CD4-positive, CD25-positive, alpha-beta regulatory T cell (primary cell): ENCODE measurements around the gene CLMP. TPM values are rescaled to one million over a fixed set of nuclear protein-coding genes. Genes with fewer than 3 reads are reported as not detected.
"Not testable (repeated sequence)": the region's sequence is repeated elsewhere in the genome, so short reads cannot be mapped to it uniquely, and the experiment has no call there.

Source experiments
- ATAC-seq, 2 donors: fragments of 150-1000 bp; cut with Tn5 transposase; one replicate each; pipeline ENCODE4 v1.10.0; 2021; ENCODE audit warnings: low read depth in 2 of 2, moderate number of reproducible peaks in 2 of 2, moderate library complexity in 1 of 2
- DNase-seq, 3 donors: peaks; one replicate each; pipeline versions ENCODE4 v3.0.0 to v3.0.0-alpha.2; 2012 to 2022; ENCODE audit warnings: mixed read lengths in 1 of 3
- H3K27ac ChIP-seq: one replicate; pipeline ENCODE4 v1.7.0; 2013; ENCODE audit warnings: mild to moderate bottlenecking, low read length; ENCODE audit not compliant: insufficient read depth, poor library complexity, severe bottlenecking
- H3K27me3 ChIP-seq: one replicate; pipeline ENCODE4 v1.7.0; 2013; ENCODE audit warnings: low read length; ENCODE audit not compliant: control insufficient read depth, insufficient read depth
- H3K36me3 ChIP-seq: one replicate; pipeline ENCODE4 v1.7.0; 2013; ENCODE audit warnings: mild to moderate bottlenecking, low read length, moderate library complexity; ENCODE audit not compliant: control insufficient read depth, insufficient read depth
- H3K4me1 ChIP-seq: 2 replicates; pipeline ENCODE4 v1.7.0; 2013; ENCODE audit warnings: mild to moderate bottlenecking, low read length; ENCODE audit not compliant: insufficient read depth, control insufficient read depth, poor library complexity, severe bottlenecking
- H3K4me3 ChIP-seq: one replicate; pipeline ENCODE4 v1.7.0; 2013; ENCODE audit warnings: low read depth, mild to moderate bottlenecking, low read length, moderate library complexity
- H3K9me3 ChIP-seq, 2 experiments: 1 replicate in 1 of 2; 2 replicates in 1 of 2; pipeline ENCODE4 v1.7.0; 2013; ENCODE audit warnings: low read length in 2 of 2, mild to moderate bottlenecking in 1 of 2, moderate library complexity in 1 of 2; ENCODE audit not compliant: control insufficient read depth in 2 of 2
- H3K27ac Mint-ChIP-seq, 3 donors: one replicate each; pipeline ENCODE4 v1.8.0; 2020 to 2022; ENCODE audit warnings: mild to moderate bottlenecking in 3 of 3, mixed read lengths in 3 of 3, moderate library complexity in 2 of 3
- H3K27me3 Mint-ChIP-seq: one replicate; pipeline ENCODE4 v1.8.0; 2022; ENCODE audit warnings: mild to moderate bottlenecking, mixed read lengths
- H3K36me3 Mint-ChIP-seq: one replicate; pipeline ENCODE4 v1.8.0; 2020; ENCODE audit warnings: mixed read lengths
- H3K4me1 Mint-ChIP-seq, 4 donors: one replicate each; pipeline ENCODE4 v1.8.0; 2020 to 2022; ENCODE audit warnings: mixed read lengths in 4 of 4, mild to moderate bottlenecking in 1 of 4
- H3K4me3 Mint-ChIP-seq, 4 donors: one replicate each; pipeline ENCODE4 v1.8.0; 2020 to 2022; ENCODE audit warnings: mild to moderate bottlenecking in 4 of 4, mixed read lengths in 4 of 4, moderate library complexity in 3 of 4
- H3K9me3 Mint-ChIP-seq, 7 donors: one replicate each; pipeline ENCODE4 v1.8.0; 2020 to 2022; ENCODE audit warnings: mixed read lengths in 7 of 7, mild to moderate bottlenecking in 3 of 7, moderate library complexity in 2 of 7
- polyA plus RNA-seq, 4 donors: library from polyadenylated mRNA; unstranded; fragments of 300-500 nt; fragmentation: Illumina TruSeq; gene quantifications; one replicate each; pipeline ENCODE4 v1.2.3, GENCODE V29; 2021
- total RNA-seq: library from RNA; stranded (reverse); gene quantifications from one replicate; pipeline ENCODE4 v1.2.3, GENCODE V29; 2022

The CLMP gene
- total and polyA plus RNA-seq, 5 donors from 2014 or later = 0.05 to 0.23 (median 0.11) TPM

DNA sequence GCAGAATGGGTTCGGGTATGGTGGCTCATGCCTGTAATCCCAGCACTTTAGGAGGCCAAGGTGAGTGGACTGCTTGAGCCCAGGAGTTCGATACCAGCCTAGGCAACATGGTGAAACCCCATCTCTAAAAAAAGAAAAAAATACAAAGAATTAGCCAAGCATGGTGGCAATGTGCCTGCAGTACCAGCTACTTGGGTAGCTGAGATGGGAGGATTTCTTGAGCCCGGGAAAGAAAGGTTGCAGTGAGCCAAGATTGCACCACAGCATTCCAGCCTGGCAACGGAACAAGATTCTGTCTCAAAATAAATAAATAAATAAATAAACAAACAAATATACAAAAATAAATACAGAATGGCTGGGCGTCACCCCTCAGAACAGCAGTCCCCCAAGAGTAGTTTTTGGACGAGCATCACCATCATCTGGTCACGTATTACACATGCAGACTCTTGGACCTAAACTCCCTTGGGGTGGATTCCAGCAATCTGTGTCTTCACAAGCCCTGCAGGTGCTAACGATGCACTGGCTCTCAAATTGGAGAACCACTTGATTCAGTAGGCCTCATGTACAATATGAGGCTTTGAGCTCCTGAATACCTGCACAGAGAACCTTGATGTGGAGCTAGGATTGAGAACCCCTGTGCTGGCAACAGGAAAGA, 33.5 kb downstream of the CLMP start:
- no peak overlapping the region for H3K27ac ChIP-seq
- H3K4me1 Mint-ChIP-seq = peaks cover 6 to 15% (median 11%) of the 10 kb centered on the region in 4 donors
- ATAC-seq = no peak
- H3K27ac Mint-ChIP-seq = no peak overlapping the region
- H3K4me3 ChIP-seq = no peak overlapping the region
- no peaks in the 10 kb centered on the region for H3K9me3 ChIP-seq
- DNase-seq = no peak
- no peaks in the 10 kb centered on the region for H3K36me3 Mint-ChIP-seq
- H3K36me3 ChIP-seq = no peaks in the 10 kb centered on the region
- no peaks in the 10 kb centered on the region for H3K27me3 ChIP-seq
- no peak overlapping the region for H3K4me3 Mint-ChIP-seq
- no peaks in the 10 kb centered on the region for H3K27me3 Mint-ChIP-seq
- peaks cover 15% of the 10 kb centered on the region for H3K4me1 ChIP-seq
- H3K9me3 Mint-ChIP-seq = no peaks in the 10 kb centered on the region

DNA sequence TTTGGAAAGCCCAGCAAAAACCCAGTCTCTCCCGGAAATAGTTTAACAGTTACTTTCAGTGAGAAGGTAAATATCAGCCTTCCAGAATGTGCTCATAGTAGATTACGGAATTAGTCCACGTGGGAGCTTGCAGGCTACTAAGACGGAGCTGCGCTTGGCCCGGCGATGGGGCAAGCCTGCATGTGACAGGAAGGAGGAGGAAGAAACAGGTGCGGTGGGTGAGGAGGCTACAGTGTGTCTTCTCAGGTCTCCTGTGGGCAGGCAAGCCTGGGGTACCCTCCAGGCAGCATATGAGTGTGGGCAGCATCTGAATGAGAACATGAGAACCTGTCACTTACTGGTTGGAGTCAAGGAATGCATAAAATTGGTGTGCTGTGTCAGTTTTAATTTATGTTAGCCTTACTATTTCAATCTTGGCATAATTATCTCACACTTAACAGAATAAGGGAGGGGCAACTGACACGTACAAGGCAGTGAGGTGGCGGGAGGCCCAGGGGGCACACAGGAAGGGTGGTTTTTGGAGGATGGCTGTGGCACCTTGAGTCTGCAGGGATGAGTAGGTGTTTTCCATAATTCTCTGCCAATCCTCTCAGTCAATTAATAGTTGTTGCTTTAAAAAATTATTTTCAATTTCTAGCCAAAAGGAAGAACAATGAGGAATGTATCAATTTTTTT, 35.7 kb downstream of the CLMP start:
- Histone ChIP-seq H3K4me1 (peaks cover 15% of the 10 kb centered on the region), H3K9me3 (no peaks in the 10 kb centered on the region), H3K4me3 (no peak overlapping the region), H3K27ac (no peak overlapping the region), H3K36me3 (no peaks in the 10 kb centered on the region), H3K27me3 (no peaks in the 10 kb centered on the region)
- peaks cover 3% of the 10 kb centered on the region for H3K36me3 Mint-ChIP-seq
- H3K4me3 Mint-ChIP-seq = peak overlapping the region in 3 of 4 donors; percentile 10 to 46 (median 28)
- peak overlapping the region in 2 of 3 donors; percentile 74 to 85 for H3K27ac Mint-ChIP-seq
- ATAC-seq (peak; percentile 44 to 52), DNase-seq (peak in 2 of 3 donors; percentile 15 to 64)
- H3K9me3 Mint-ChIP-seq = peaks cover 0 to 7% (median 0%) of the 10 kb centered on the region in 7 donors
- H3K4me1 Mint-ChIP-seq = peaks cover 6 to 15% (median 11%) of the 10 kb centered on the region in 4 donors
- peaks cover 5% of the 10 kb centered on the region for H3K27me3 Mint-ChIP-seq

DNA sequence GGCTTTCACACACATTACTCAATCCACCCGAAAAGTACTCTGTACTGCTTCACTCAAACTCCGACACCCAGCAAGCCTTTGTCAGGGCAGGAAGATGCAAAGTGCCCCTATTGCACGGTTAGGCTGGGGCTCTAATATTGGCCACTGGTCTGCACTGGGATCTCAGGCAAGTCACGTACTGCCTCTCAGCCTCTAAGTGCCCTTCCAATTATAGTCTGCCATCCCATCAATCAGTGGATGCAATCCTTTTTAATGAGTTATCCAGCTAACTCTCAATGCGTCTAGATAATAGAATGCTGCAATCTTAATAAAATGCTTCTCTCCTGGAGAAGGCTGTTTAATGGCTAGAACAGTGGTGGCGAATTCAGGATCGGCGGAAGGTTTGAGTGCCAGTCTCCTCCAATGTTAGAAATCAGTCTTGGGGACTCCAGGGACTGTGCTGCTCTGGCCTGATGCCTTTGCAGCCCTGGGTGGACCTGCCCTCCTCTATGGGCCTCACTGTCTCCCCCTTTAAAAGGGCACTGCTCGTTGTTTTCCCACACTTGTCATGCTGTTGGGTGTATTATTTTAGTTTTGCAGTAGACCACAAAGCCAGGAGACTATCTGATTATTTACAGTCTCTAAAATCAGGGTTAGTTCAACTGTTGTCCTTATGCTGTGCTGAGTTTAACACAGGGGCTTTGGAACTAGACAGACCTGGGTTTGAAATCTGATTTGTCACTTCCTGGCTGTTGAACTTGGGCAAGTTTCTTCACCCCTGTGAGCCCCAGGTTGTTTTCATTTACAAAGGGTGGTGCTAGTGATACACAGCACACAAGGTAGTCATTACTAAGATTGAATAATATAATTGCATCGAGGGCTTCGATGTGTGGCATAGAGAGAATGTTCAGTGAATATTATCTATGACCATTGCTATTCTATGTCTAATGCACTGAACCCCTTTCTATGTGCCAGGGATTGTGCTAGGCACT, 36.7 kb downstream of the CLMP start:
- Mint-ChIP-seq H3K27ac (peak overlapping the region in 2 of 3 donors; percentile 62 to 85), H3K36me3 (peaks cover 4% of the 10 kb centered on the region), H3K4me1 (peaks cover 6 to 15% (median 11%) of the 10 kb centered on the region in 4 donors), H3K9me3 (peaks cover 0 to 7% (median 0%) of the 10 kb centered on the region in 7 donors), H3K4me3 (no peak overlapping the region), H3K27me3 (peaks cover 8% of the 10 kb centered on the region)
- DNase-seq = peak in 1 of 3 donors; percentile 57
- no peaks in the 10 kb centered on the region for H3K36me3 ChIP-seq
- no peak overlapping the region for H3K4me3 ChIP-seq
- H3K27me3 ChIP-seq = no peaks in the 10 kb centered on the region
- peaks cover 15% of the 10 kb centered on the region for H3K4me1 ChIP-seq
- no peak overlapping the region for H3K27ac ChIP-seq
- ATAC-seq = peak; percentile 46 to 53
- no peaks in the 10 kb centered on the region for H3K9me3 ChIP-seq

DNA sequence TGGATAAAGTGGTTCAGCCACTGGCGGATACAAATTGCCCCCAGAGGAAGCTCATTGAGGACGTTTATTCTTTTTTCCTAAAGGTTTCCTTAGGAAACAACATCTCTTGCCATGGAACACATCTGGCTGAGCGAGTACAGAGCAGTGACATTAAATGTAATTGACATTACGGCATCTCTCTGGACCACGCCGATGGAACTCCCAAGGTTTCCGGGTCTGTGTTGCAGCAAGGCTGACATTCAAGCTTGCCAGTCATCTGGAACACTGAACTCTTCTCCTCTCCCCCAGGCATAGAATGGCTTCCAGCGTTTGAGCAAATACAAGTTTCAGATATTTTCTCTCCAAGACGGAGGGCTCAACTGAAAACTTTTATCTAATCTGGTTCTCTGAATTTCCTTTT, 42.1 kb downstream of the CLMP start:
- Histone ChIP-seq H3K9me3 (no peaks in the 10 kb centered on the region), H3K27ac (no peak overlapping the region), H3K4me3 (no peak overlapping the region), H3K36me3 (no peaks in the 10 kb centered on the region), H3K27me3 (no peaks in the 10 kb centered on the region), H3K4me1 (no peaks in the 10 kb centered on the region)
- ATAC-seq (no peak), DNase-seq (no peak)
- peaks cover 0 to 7% (median 0%) of the 10 kb centered on the region in 7 donors for H3K9me3 Mint-ChIP-seq
- H3K27ac Mint-ChIP-seq = no peak overlapping the region
- H3K4me1 Mint-ChIP-seq = peaks cover 0 to 3% (median 0%) of the 10 kb centered on the region in 4 donors
- H3K27me3 Mint-ChIP-seq = peaks cover 12% of the 10 kb centered on the region
- peaks cover 6% of the 10 kb centered on the region for H3K36me3 Mint-ChIP-seq
- no peak overlapping the region for H3K4me3 Mint-ChIP-seq

DNA sequence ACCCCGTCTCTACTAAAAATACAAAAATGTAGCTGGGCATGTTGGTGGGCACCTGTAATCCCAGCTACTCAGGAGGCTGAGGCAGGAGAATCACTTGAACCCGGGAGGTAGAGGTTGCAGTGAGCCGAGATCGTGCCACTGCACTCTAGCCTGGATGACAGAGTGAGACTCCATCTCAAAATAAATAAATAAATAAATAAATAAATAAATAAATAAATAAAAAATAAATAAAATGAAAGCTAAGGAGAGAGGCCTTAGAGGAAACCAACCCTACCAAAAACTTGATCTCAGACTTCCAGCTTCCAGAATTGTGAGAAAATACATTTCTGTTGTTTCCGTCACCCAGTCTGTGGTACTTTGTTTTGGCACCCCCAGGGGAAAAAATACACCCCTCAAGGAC, 42.7 kb downstream of the CLMP start:
- H3K36me3 Mint-ChIP-seq, H3K4me3 ChIP-seq, ATAC-seq, H3K27me3 ChIP-seq, H3K4me3 Mint-ChIP-seq, H3K36me3 ChIP-seq, H3K4me1 Mint-ChIP-seq, H3K4me1 ChIP-seq, H3K9me3 ChIP-seq, H3K27ac ChIP-seq, H3K27ac Mint-ChIP-seq, H3K9me3 Mint-ChIP-seq, DNase-seq: not testable (repeated sequence)
- H3K27me3 Mint-ChIP-seq = peaks cover 16% of the 10 kb centered on the region

DNA sequence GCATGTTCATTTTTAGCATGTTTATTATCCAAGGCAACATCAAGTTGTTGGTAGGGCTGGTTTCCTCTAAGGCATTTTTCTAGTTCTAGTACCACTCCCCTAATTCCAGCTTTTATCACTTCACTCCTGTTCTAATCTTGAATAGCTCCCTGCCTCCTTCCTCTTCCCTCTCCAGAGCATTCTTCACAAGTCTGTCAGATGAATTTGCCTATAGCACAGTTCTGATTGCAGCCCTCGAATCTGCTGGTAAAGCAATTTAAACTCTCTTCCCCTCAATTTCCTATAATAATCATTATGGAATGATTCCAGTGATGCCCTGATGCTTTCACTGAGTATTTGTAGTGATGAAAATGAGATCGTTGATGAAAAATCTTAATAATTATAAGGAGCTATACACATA, 43.3 kb downstream of the CLMP start:
- H3K27me3 Mint-ChIP-seq = peaks cover 16% of the 10 kb centered on the region
- peaks cover 6% of the 10 kb centered on the region for H3K36me3 Mint-ChIP-seq

DNA sequence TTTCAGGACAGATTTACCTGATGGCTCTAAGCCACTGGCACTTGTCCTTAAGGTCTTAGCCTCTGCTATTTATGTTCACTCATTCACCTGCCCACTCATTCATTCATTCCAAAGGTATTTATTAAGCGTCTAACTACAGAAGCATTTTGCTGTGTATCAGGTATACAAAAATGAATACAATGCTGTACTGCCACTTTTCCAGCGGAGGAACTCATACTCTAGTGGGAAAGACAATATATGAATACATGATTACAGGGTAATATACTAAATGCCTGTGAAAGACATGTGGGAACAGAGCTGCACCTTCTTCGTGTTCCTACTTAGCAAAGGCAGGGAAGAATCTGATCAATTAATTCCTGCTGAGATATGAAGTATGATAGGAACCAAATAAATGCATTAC, 43.7 kb downstream of the CLMP start:
- H3K27me3 Mint-ChIP-seq = peaks cover 16% of the 10 kb centered on the region
- H3K9me3 Mint-ChIP-seq = peaks cover 0 to 7% (median 0%) of the 10 kb centered on the region in 7 donors
- ATAC-seq (no peak), DNase-seq (no peak)
- no peaks in the 10 kb centered on the region for H3K27me3 ChIP-seq
- H3K4me1 Mint-ChIP-seq = peaks cover 0 to 3% (median 0%) of the 10 kb centered on the region in 4 donors
- no peak overlapping the region for H3K4me3 Mint-ChIP-seq
- H3K4me3 ChIP-seq = no peak overlapping the region
- no peaks in the 10 kb centered on the region for H3K4me1 ChIP-seq
- H3K9me3 ChIP-seq = no peaks in the 10 kb centered on the region
- H3K27ac Mint-ChIP-seq = no peak overlapping the region
- no peaks in the 10 kb centered on the region for H3K36me3 ChIP-seq
- H3K27ac ChIP-seq = no peak overlapping the region
- peaks cover 6% of the 10 kb centered on the region for H3K36me3 Mint-ChIP-seq

More for the DNA sequence above, 43.3 kb downstream of the CLMP start:
- Histone ChIP-seq H3K27ac (no peak overlapping the region), H3K9me3 (no peaks in the 10 kb centered on the region), H3K36me3 (no peaks in the 10 kb centered on the region), H3K4me1 (no peaks in the 10 kb centered on the region), H3K4me3 (no peak overlapping the region), H3K27me3 (no peaks in the 10 kb centered on the region)
- Mint-ChIP-seq H3K4me3 (no peak overlapping the region), H3K27ac (no peak overlapping the region), H3K4me1 (peaks cover 0 to 3% (median 0%) of the 10 kb centered on the region in 4 donors), H3K9me3 (peaks cover 0 to 7% (median 0%) of the 10 kb centered on the region in 7 donors)
- no peak for ATAC-seq
- DNase-seq = no peak
